Activated B cell treated with CpG ODN at 0.5 μM for 24 hours (primary cell): ENCODE data around the gene BRD7. TPM values are rescaled to one million over a fixed set of nuclear protein-coding genes. Genes with fewer than 3 reads are reported as not detected.
A peak's percentile ranks its signal among the peaks of the same experiment; 100 is the strongest.

Experiments used
- ATAC-seq: fragments of 200-7000 bp; cut with Tn5 transposase; one replicate; pipeline ENCODE4 v1.10.0; 2021; ENCODE audit warnings: low read depth, mild to moderate bottlenecking, moderate library complexity
- CTCF ChIA-PET: fragments of 350-600 bp; sonication (Branson Sonifier 250); formaldehyde crosslinking; loops from one replicate; lab custom pipeline; 2021; ENCODE audit warnings: antibody characterized with exemption; lab: Charles Lee
- POLR2A ChIA-PET: fragments of 350-600 bp; sonication (Branson Sonifier 250); formaldehyde crosslinking; loops from one replicate; lab custom pipeline; 2021; ENCODE audit warnings: antibody characterized with exemption; lab: Charles Lee
- DNase-seq: peaks from one replicate; pipeline ENCODE4 v3.0.0; 2022
- H3K27ac Mint-ChIP-seq: one replicate; pipeline ENCODE4 v1.8.0; 2020; ENCODE audit warnings: mixed read lengths
- H3K27me3 Mint-ChIP-seq: one replicate; pipeline ENCODE4 v1.8.0; 2021; ENCODE audit warnings: mixed read lengths
- H3K36me3 Mint-ChIP-seq: one replicate; pipeline ENCODE4 v1.8.0; 2021; ENCODE audit warnings: low read depth, mixed read lengths
- H3K4me1 Mint-ChIP-seq: one replicate; pipeline ENCODE4 v1.8.0; 2021; ENCODE audit warnings: mixed read lengths
- H3K4me3 Mint-ChIP-seq: one replicate; pipeline ENCODE4 v1.8.0; 2020; ENCODE audit warnings: mild to moderate bottlenecking, mixed read lengths
- H3K9me3 Mint-ChIP-seq: one replicate; pipeline ENCODE4 v1.8.0; 2020; ENCODE audit warnings: mixed read lengths
- intact Hi-C: fragments of 100-400 bp; cut with micrococcal nuclease; formaldehyde crosslinking; loops from one replicate; pipeline ENCODE4 v1.15.1; 2024
- total RNA-seq: library from RNA; stranded (reverse); gene quantifications from 2 replicates; pipeline ENCODE4 v1.2.3, GENCODE V29; 2022
- TF ChIP-seq, protein P1 (sequence below): fragments of 200-600 bp; IDR thresholded peaks from one replicate; pipeline ENCODE4 v1.8.0; 2022; ENCODE audit warnings: antibody characterized with exemption, mild to moderate bottlenecking

The BRD7 gene
- total RNA-seq, 1 donor from 2014 or later: 65.2 TPM

GRCh38 chr16:50326264-50326663 is 42.5 kb downstream of the BRD7 start:
- peaks cover 82% of the 10 kb centered on the region for H3K36me3 Mint-ChIP-seq
- CTCF ChIA-PET: interaction anchor here (0.9 to 6.7 kb wide), 17 partner anchors 8 to 480 kb away, joined by 3 to 117 read pairs (median 9); partner anchors contain the start of genes ADCY7 and CNEP1R1
- H3K4me1 Mint-ChIP-seq: peaks cover 46% of the 10 kb centered on the region
- TF ChIP-seq, protein P1, sequence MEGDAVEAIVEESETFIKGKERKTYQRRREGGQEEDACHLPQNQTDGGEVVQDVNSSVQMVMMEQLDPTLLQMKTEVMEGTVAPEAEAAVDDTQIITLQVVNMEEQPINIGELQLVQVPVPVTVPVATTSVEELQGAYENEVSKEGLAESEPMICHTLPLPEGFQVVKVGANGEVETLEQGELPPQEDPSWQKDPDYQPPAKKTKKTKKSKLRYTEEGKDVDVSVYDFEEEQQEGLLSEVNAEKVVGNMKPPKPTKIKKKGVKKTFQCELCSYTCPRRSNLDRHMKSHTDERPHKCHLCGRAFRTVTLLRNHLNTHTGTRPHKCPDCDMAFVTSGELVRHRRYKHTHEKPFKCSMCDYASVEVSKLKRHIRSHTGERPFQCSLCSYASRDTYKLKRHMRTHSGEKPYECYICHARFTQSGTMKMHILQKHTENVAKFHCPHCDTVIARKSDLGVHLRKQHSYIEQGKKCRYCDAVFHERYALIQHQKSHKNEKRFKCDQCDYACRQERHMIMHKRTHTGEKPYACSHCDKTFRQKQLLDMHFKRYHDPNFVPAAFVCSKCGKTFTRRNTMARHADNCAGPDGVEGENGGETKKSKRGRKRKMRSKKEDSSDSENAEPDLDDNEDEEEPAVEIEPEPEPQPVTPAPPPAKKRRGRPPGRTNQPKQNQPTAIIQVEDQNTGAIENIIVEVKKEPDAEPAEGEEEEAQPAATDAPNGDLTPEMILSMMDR: no peak
- intact Hi-C loops: loop anchor here (2.0 to 5.0 kb wide), 5 partner anchors 13 to 79 kb away; partner anchors contain the start of gene BRD7
- no peaks in the 10 kb centered on the region for H3K27me3 Mint-ChIP-seq
- no peak overlapping the region for H3K4me3 Mint-ChIP-seq
- no peak for DNase-seq
- ATAC-seq: no peak
- no peaks in the 10 kb centered on the region for H3K9me3 Mint-ChIP-seq
- POLR2A ChIA-PET: no interaction called here
- no peak overlapping the region for H3K27ac Mint-ChIP-seq

- peak overlapping the region; percentile 44 for H3K27ac Mint-ChIP-seq
- peaks cover 31% of the 10 kb centered on the region for H3K4me1 Mint-ChIP-seq
- CTCF ChIA-PET: interaction anchor here (0.7 to 6.7 kb wide), 3 partner anchors 30 to 482 kb away, joined by 3 to 117 read pairs (median 9); no protein-coding TSS in a partner anchor
- intact Hi-C loops: loop anchor here (2.0 kb wide), 1 partner anchor 14 kb away; no protein-coding TSS in a partner anchor
- TF ChIP-seq, protein P1: no peak
- no peak overlapping the region for H3K4me3 Mint-ChIP-seq
- H3K27me3 Mint-ChIP-seq: no peaks in the 10 kb centered on the region
- H3K9me3 Mint-ChIP-seq: no peaks in the 10 kb centered on the region
- H3K36me3 Mint-ChIP-seq: peaks cover 86% of the 10 kb centered on the region
- ATAC-seq: no peak
- POLR2A ChIA-PET: no interaction called here
- no peak for DNase-seq
Observed at GRCh38 chr16:50324345-50324744, 44.4 kb downstream of the BRD7 start.

- no peaks in the 10 kb centered on the region for H3K9me3 Mint-ChIP-seq
- peaks cover 26% of the 10 kb centered on the region for H3K4me1 Mint-ChIP-seq
- no peaks in the 10 kb centered on the region for H3K27me3 Mint-ChIP-seq
- H3K4me3 Mint-ChIP-seq: no peak overlapping the region
- intact Hi-C loops: loop anchor here (2.0 kb wide), 1 partner anchor 15 kb away; no protein-coding TSS in a partner anchor
- peaks cover 85% of the 10 kb centered on the region for H3K36me3 Mint-ChIP-seq
- TF ChIP-seq, protein P1: no peak
- peak overlapping the region; percentile 44 for H3K27ac Mint-ChIP-seq
- ChIA-PET POLR2A (no interaction called here), CTCF (interaction anchor here (0.7 to 6.7 kb wide), 4 partner anchors 29 to 76 kb away, joined by 3 to 117 read pairs (median 4); no protein-coding TSS in a partner anchor)
- no peak for ATAC-seq
- no peak for DNase-seq
Observed at GRCh38 chr16:50323335-50324011, 45.3 kb downstream of the BRD7 start.

- Mint-ChIP-seq H3K9me3 (no peaks in the 10 kb centered on the region), H3K27ac (no peak overlapping the region), H3K36me3 (peaks cover 82% of the 10 kb centered on the region), H3K4me3 (no peak overlapping the region), H3K4me1 (peaks cover 16% of the 10 kb centered on the region), H3K27me3 (no peaks in the 10 kb centered on the region)
- DNase-seq: no peak
- POLR2A ChIA-PET: no interaction called here
- intact Hi-C loops: no loop called here
- TF ChIP-seq, protein P1: no peak
- CTCF ChIA-PET: interaction anchor here (1.2 to 2.1 kb wide), 4 partner anchors 31 to 484 kb away, joined by 3 to 6 read pairs (median 4); no protein-coding TSS in a partner anchor
- no peak for ATAC-seq
Observed at GRCh38 chr16:50322333-50322732, 46.5 kb downstream of the BRD7 start.

GRCh38 chr16:50320310-50320709 is 48.5 kb downstream of the BRD7 start:
- no peaks in the 10 kb centered on the region for H3K27me3 Mint-ChIP-seq
- peaks cover 87% of the 10 kb centered on the region for H3K36me3 Mint-ChIP-seq

More at GRCh38 chr16:50320310-50320709, 48.5 kb downstream of the BRD7 start:
- DNase-seq: no peak
- POLR2A ChIA-PET: no interaction called here
- H3K27ac Mint-ChIP-seq: no peak overlapping the region
- intact Hi-C loops: no loop called here
- ATAC-seq: no peak
- TF ChIP-seq, protein P1: no peak
- H3K4me1 Mint-ChIP-seq: peaks cover 8% of the 10 kb centered on the region
- CTCF ChIA-PET: no interaction called here
- no peak overlapping the region for H3K4me3 Mint-ChIP-seq
- no peaks in the 10 kb centered on the region for H3K9me3 Mint-ChIP-seq
